Ishikawa (cell line): ENCODE data around the gene SLC6A15.

Experiments
- CEBPB ChIP-seq: IDR thresholded peaks from 2 replicates; pipeline ENCODE4 v1.6.1; 2012
- EP300 ChIP-seq: IDR thresholded peaks from 2 replicates; pipeline ENCODE4 v1.6.1; 2012; ENCODE audit warnings: borderline replicate concordance
- FOXM1 ChIP-seq: IDR thresholded peaks from 2 replicates; pipeline ENCODE4 v1.6.1; 2012; ENCODE audit warnings: low read depth, borderline replicate concordance
- MAX ChIP-seq: IDR thresholded peaks from 2 replicates; pipeline ENCODE4 v1.6.1; 2012
- NFIC ChIP-seq: IDR thresholded peaks from 2 replicates; pipeline ENCODE4 v1.6.1; 2012
- REST ChIP-seq: IDR thresholded peaks from 2 replicates; pipeline ENCODE4 v1.6.1; 2012; ENCODE audit warnings: low read depth, mild to moderate bottlenecking
- TCF12 ChIP-seq: IDR thresholded peaks from 2 replicates; pipeline ENCODE4 v1.6.1; 2012; ENCODE audit warnings: low read depth
- TEAD4 ChIP-seq: IDR thresholded peaks from 2 replicates; pipeline ENCODE4 v1.6.1; 2012
- USF1 ChIP-seq: IDR thresholded peaks from 2 replicates; pipeline ENCODE4 v1.6.1; 2012
- YY1 ChIP-seq: IDR thresholded peaks from 2 replicates; pipeline ENCODE4 v1.6.1; 2012; ENCODE audit warnings: low read depth

GRCh38 chr12:84955298-84955697, 42.7 kb upstream of the SLC6A15 start:
- no peak for TF ChIP-seq TCF12
- TF ChIP-seq EP300, result no peak
- no peak for TF ChIP-seq YY1
- no peak for TF ChIP-seq REST
- TF ChIP-seq NFIC, result no peak
- no peak for TF ChIP-seq CEBPB
- TF ChIP-seq MAX, result no peak
- no peak for TF ChIP-seq TEAD4
- TF ChIP-seq FOXM1, result no peak
- TF ChIP-seq USF1, result no peak
